Stomach smooth muscle (tissue), 2 donors: ENCODE data around the gene ORAI2.
"Not testable (repeated sequence)": the region's sequence is repeated elsewhere in the genome, so short reads cannot be mapped to it uniquely, and the experiment has no call there.

Source experiments
- H3K27ac ChIP-seq: one replicate; pipeline ENCODE4 v1.7.0; 2013; ENCODE audit warnings: mild to moderate bottlenecking, low read length, inconsistent platforms
- H3K27me3 ChIP-seq, 2 donors: one replicate each; pipeline ENCODE4 v1.7.0; 2013; ENCODE audit warnings: low read length in 2 of 2; ENCODE audit not compliant: insufficient read depth in 2 of 2, control insufficient read depth in 1 of 2
- H3K36me3 ChIP-seq, 2 donors: one replicate each; pipeline ENCODE4 v1.7.0; 2013; ENCODE audit warnings: low read length in 2 of 2; ENCODE audit not compliant: control insufficient read depth in 2 of 2, insufficient read depth in 2 of 2
- H3K4me1 ChIP-seq: one replicate; pipeline ENCODE4 v1.7.0; 2013; ENCODE audit warnings: low read length; ENCODE audit not compliant: control insufficient read depth, insufficient read depth
- H3K4me3 ChIP-seq, 2 donors: one replicate each; pipeline ENCODE4 v1.7.0; 2013; ENCODE audit warnings: low read length in 2 of 2
- H3K9ac ChIP-seq, 2 donors: one replicate each; pipeline ENCODE4 v1.7.0; 2013; ENCODE audit warnings: low read length in 2 of 2, mild to moderate bottlenecking in 1 of 2
- H3K9me3 ChIP-seq, 2 donors: one replicate each; pipeline ENCODE4 v1.7.0; 2013; ENCODE audit warnings: low read length in 2 of 2; ENCODE audit not compliant: control insufficient read depth in 2 of 2
- donor health status: healthy.
- donor health status: Pancreatic carcinoma.

Gene ORAI2

GRCh38 chr7:102505298-102506185 is 72.2 kb downstream of the ORAI2 start:
- not testable (repeated sequence) for H3K36me3 ChIP-seq, H3K4me1 ChIP-seq, H3K9me3 ChIP-seq, H3K9ac ChIP-seq, H3K27me3 ChIP-seq, H3K4me3 ChIP-seq, H3K27ac ChIP-seq
